Suprapubic skin (tissue), 4 donors: ENCODE results near the gene MBD2.

Experiments used
- POLR2A ChIP-seq, 2 donors: fragments of 450-650 bp; IDR thresholded peaks; one replicate each; pipeline ENCODE4 v1.6.1; 2017; ENCODE audit warnings: antibody characterized with exemption in 2 of 2, mild to moderate bottlenecking in 2 of 2, moderate library complexity in 2 of 2
- POLR2AphosphoS5 ChIP-seq, 3 donors: sonication (generic); formaldehyde crosslinking; IDR thresholded peaks; one replicate each; pipeline ENCODE4 v1.6.1; 2017; ENCODE audit warnings: antibody characterized with exemption in 3 of 3
- TF ChIP-seq, protein P1 (sequence below), 2 donors: fragments of 200-600 bp in 1 of 2; fragments of 450-650 bp in 1 of 2; sonication (generic) in 1 of 2; IDR thresholded peaks; one replicate each; pipeline ENCODE4 v1.5.1; 2016 to 2019; ENCODE audit warnings: antibody characterized with exemption in 2 of 2, mild to moderate bottlenecking in 1 of 2, moderate library complexity in 1 of 2

DNA sequence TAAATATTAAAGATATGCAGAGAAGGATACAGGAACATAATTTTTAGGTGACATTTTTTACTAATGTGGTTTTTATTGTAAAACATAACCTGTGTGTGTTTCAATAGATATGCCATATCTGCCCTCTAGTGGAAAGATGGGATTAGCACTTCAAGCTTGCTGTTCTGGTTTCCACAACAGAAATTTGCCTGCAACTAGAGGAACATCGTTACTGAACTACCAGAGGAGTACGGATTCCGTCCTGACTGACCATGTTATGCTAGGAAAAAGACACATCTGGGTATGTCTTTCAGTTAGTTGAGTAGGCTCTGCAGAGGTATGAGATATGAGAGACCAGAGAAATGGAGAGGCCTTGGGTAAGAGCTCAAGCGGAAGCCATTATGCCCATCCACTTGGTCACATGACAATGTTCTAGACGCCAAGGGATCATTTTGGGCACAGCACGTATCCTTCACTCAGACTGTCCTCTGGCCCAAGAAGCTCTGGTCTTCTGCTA is 104.9 kb downstream of the MBD2 start:
- TF ChIP-seq, protein P1, sequence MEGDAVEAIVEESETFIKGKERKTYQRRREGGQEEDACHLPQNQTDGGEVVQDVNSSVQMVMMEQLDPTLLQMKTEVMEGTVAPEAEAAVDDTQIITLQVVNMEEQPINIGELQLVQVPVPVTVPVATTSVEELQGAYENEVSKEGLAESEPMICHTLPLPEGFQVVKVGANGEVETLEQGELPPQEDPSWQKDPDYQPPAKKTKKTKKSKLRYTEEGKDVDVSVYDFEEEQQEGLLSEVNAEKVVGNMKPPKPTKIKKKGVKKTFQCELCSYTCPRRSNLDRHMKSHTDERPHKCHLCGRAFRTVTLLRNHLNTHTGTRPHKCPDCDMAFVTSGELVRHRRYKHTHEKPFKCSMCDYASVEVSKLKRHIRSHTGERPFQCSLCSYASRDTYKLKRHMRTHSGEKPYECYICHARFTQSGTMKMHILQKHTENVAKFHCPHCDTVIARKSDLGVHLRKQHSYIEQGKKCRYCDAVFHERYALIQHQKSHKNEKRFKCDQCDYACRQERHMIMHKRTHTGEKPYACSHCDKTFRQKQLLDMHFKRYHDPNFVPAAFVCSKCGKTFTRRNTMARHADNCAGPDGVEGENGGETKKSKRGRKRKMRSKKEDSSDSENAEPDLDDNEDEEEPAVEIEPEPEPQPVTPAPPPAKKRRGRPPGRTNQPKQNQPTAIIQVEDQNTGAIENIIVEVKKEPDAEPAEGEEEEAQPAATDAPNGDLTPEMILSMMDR (IDR thresholded peaks at IDR 0.05) = peak in 1 of 2 donors; percentile 59
- TF ChIP-seq POLR2A (IDR thresholded peaks at IDR 0.05) (no peak), POLR2AphosphoS5 (IDR thresholded peaks at IDR 0.05) (no peak)
